ENCODE data around the gene HTRA3. TPM values are rescaled to one million over a fixed set of nuclear protein-coding genes. Genes with fewer than 3 reads are reported as not detected.

The HTRA3 gene
- total and polyA plus RNA-seq, 2 of the 4 experiments (the other 2 are of a cell fraction) = 1.3 to 9.5 TPM

- Histone ChIP-seq H3K4me3 (ENCODE audit: insufficient read depth, low read depth, low read length) (no peak overlapping the region), H2AK9ac (replicated peaks; ENCODE audit: low read depth, low read length, poor library complexity) (no peak overlapping the region), H2BK15ac (ENCODE audit: low read depth, low read length) (no peak overlapping the region), H3K27me3 (ENCODE audit: control insufficient read depth, insufficient read depth, low read length) (peaks cover 16% of the 10 kb centered on the region), H2AK5ac (ENCODE audit: low read depth, low read length) (no peak overlapping the region), H3K23ac (ENCODE audit: low read depth, low read length) (no peak overlapping the region), H3K9me1 (ENCODE audit: insufficient read depth, low read length) (peaks cover 10% of the 10 kb centered on the region; the same call in 1 of the 2 replicates), H2AFZ (replicated peaks; ENCODE audit: low read length, poor library complexity) (no peak overlapping the region), H4K5ac (ENCODE audit: low read depth, low read length) (no peak overlapping the region), H2BK5ac (ENCODE audit: low read depth, low read length, poor library complexity, severe bottlenecking) (no peak overlapping the region), H3K4ac (ENCODE audit: low read depth, low read length) (no peak overlapping the region), H3K56ac (ENCODE audit: extremely low read depth, insufficient read depth, low read length) (no peak overlapping the region), H3K36me3 (ENCODE audit: control insufficient read depth, insufficient read depth, low read length) (no peaks in the 10 kb centered on the region), H3K4me2 (ENCODE audit: low read depth, low read length) (no peak overlapping the region), H3K14ac (replicated peaks; ENCODE audit: low read depth, low read length) (no peak overlapping the region), H2BK20ac (ENCODE audit: low read depth, low read length) (no peak overlapping the region), H4K20me1 (ENCODE audit: insufficient read depth, low read length) (no peaks in the 10 kb centered on the region), H3K18ac (ENCODE audit: low read depth, low read length) (no peak overlapping the region), H4K8ac (ENCODE audit: low read depth in 2 of 2, low read length in 2 of 2) (no peak overlapping the region), H4K91ac (ENCODE audit: insufficient read depth, low read depth, low read length) (no peak overlapping the region), H3K9ac (ENCODE audit: low read depth, low read length) (no peak overlapping the region), H3K9me3 (ENCODE audit: control insufficient read depth, insufficient read depth, low read length) (no peaks in the 10 kb centered on the region), H3K4me1 (ENCODE audit: control insufficient read depth, insufficient read depth, low read length) (peaks cover 11% of the 10 kb centered on the region), H2BK120ac (ENCODE audit: low read depth, low read length) (no peak overlapping the region), H3K27ac (ENCODE audit: insufficient read depth, low read length) (no peak overlapping the region), H3K79me1 (ENCODE audit: low read depth in 1 of 2, low read length in 2 of 2) (no peaks in the 10 kb centered on the region)
- ChIA-PET POLR2A (ENCODE audit: unreplicated experiment) (no interaction called here), CTCF (no interaction called here)
- ATAC-seq (ENCODE audit: low read depth) (no peak), DNase-seq (no peak)
- 100% methylated on average over 2 of the region's 13 CpGs; no CpG with 5 or more reads in 1 of the 2 experiments for WGBS, 2 experiments (ENCODE audit: extremely low coverage in 2 of 2, insufficient read length in 1 of 2)
- intact Hi-C loops (cut with micrococcal nuclease) = loop anchor here (5.0 kb wide), 1 partner anchor 73 kb away; no protein-coding TSS in a partner anchor
- dilution Hi-C loops (cut with HindIII; ENCODE audit: low sequenced_read_pairs, unreplicated experiment) = no loop called here
- in situ Hi-C loops (cut with MboI; ENCODE audit: low sequenced_read_pairs) = no loop called here
- BruUV-seq (replicated peaks) = no TSS peak
- TF ChIP-seq MXI1 (IDR thresholded peaks at IDR 0.05; ENCODE audit: borderline replicate concordance, low read depth, low read length) (no peak), SMC3 (IDR thresholded peaks at IDR 0.05; ENCODE audit: low read depth, low read length) (no peak), NFE2L2 (IDR thresholded peaks at IDR 0.05; ENCODE audit: low read depth, low read length) (no peak), RCOR1 (IDR thresholded peaks at IDR 0.05; ENCODE audit: insufficient replicate concordance, low read length) (no peak), CEBPB (IDR thresholded peaks at IDR 0.05; ENCODE audit: low read depth, low read length) (no peak), FOS (IDR thresholded peaks at IDR 0.05; ENCODE audit: low read depth, low read length) (no peak), BHLHE40 (IDR thresholded peaks at IDR 0.05; ENCODE audit: low read depth, low read length) (no peak), MAFK (IDR thresholded peaks at IDR 0.05; ENCODE audit: low read depth, low read length) (no peak), POLR2A (IDR thresholded peaks at IDR 0.05; ENCODE audit: low read depth, low read length) (no peak), MAZ (IDR thresholded peaks at IDR 0.05; ENCODE audit: borderline replicate concordance, low read depth, low read length) (no peak), CHD1 (IDR thresholded peaks at IDR 0.05; ENCODE audit: low read depth, low read length) (no peak), ELK1 (IDR thresholded peaks at IDR 0.05; ENCODE audit: borderline replicate concordance, low read depth, low read length) (no peak), USF2 (IDR thresholded peaks at IDR 0.05; ENCODE audit: low read depth, low read length) (no peak)
Measured at GRCh38 chr4:8350352-8350751, 80.8 kb downstream of the HTRA3 start.

Data from IMR-90 (cell line).